ENCODE results near the gene NFKBIB. TPM values are rescaled to one million over a fixed set of nuclear protein-coding genes. Genes with fewer than 3 reads are reported as not detected.
"Not testable (repeated sequence)": the region's sequence is repeated elsewhere in the genome, so short reads cannot be mapped to it uniquely, and the experiment has no call there.

NFKBIB gene
- total RNA-seq, 3 donors from 2014 or later, result 150 to 174 (median 169) TPM

DNA sequence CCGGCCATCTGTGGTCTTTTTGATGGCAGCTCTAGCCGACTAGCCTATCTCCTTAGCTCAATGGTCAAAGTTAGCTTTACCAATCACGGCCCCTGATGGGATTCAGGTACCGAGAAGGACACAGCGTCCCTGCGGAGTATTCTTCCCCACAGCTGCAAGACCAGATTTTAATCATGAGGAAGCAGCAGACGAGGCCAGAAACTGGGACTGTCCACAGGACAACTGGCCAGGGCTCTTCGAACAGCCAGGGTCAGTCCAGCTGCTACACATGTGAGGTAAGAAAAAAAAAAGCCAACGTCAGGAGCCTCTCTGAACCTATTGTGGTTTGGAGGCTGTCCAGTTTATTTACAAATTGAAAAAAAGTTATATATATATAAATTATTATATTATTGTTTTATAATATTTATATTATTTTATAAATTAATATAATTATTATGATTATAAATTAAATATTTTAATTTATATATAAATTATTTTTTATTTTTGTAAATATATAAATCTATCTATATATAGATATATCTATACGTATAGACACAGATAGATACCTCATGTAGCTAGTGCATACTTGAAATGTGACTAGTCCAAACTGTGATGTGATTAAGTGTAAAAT is 32.5 kb upstream of the NFKBIB start:
- no peak overlapping the region for H3K4me3 Mint-ChIP-seq
- ATAC-seq (no peak), DNase-seq (no peak)
- peaks cover 6% of the 10 kb centered on the region for H3K36me3 Mint-ChIP-seq (ENCODE audit: insufficient read depth)
- H3K9me3 Mint-ChIP-seq, result no peaks in the 10 kb centered on the region
- H3K27me3 Mint-ChIP-seq (ENCODE audit: low read depth), result no peaks in the 10 kb centered on the region
- peaks cover 50% of the 10 kb centered on the region for H3K4me1 Mint-ChIP-seq (ENCODE audit: low read depth)

- peaks cover 10% of the 10 kb centered on the region for H3K36me3 Mint-ChIP-seq (ENCODE audit: insufficient read depth)
- no peak for ATAC-seq
Observed at GRCh38 chr19:38868551-38868950, 31.2 kb upstream of the NFKBIB start.

DNA sequence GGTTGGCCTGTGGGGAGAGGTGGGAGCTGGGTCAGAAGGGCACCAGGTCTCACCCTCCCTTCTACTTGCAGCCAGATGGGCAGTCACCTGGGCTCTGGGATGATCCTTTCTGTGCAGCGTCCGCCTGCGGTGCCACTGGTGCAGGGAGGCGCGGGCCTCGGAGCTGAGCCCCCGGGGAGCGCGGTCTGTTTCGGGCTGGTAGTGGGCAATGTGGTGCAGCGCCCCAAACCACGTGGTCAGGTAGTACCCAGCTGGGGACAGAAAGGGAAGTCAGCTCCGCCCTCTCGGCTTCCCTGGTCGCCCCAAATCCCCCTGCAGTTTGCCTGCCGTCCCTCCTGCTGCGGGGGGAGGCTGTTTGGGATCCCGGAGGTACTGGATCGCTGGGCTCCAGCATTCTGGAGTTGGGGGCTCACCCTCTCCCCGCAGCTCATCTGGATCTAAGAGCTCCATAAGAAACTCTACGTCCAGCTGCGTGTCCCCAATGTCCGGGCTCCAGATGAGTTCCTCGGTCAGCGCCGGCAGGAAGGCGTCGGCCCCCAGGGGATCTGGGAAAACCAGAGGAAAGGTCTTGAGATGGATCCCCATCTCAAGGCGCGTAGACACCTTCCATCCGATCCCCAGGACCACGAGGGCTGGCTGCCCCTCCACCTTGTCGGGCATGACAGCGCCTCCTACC is 30.5 kb upstream of the NFKBIB start:
- H3K27me3 Mint-ChIP-seq (ENCODE audit: low read depth), result no peaks in the 10 kb centered on the region
- DNase-seq (peak; percentile 18), ATAC-seq (peak; percentile 15 to 19)
- H3K36me3 Mint-ChIP-seq (ENCODE audit: insufficient read depth), result peaks cover 10% of the 10 kb centered on the region
- peaks cover 47% of the 10 kb centered on the region for H3K4me1 Mint-ChIP-seq (ENCODE audit: low read depth)
- H3K9me3 Mint-ChIP-seq, result no peaks in the 10 kb centered on the region
- peak overlapping the region; percentile 86 for H3K4me3 Mint-ChIP-seq

More at GRCh38 chr19:38868551-38868950, 31.2 kb upstream of the NFKBIB start:
- H3K27me3 Mint-ChIP-seq (ENCODE audit: low read depth), result no peaks in the 10 kb centered on the region
- peaks cover 49% of the 10 kb centered on the region for H3K4me1 Mint-ChIP-seq (ENCODE audit: low read depth)
- H3K9me3 Mint-ChIP-seq, result no peaks in the 10 kb centered on the region
- peak overlapping the region; percentile 86 for H3K4me3 Mint-ChIP-seq
- DNase-seq, result no peak

GRCh38 chr19:38869836-38870607 is 29.7 kb upstream of the NFKBIB start:
- H3K9me3 Mint-ChIP-seq, result no peaks in the 10 kb centered on the region
- DNase-seq (peak; percentile 92), ATAC-seq (peak; percentile 83 to 90)
- H3K27me3 Mint-ChIP-seq (ENCODE audit: low read depth), result no peaks in the 10 kb centered on the region
- H3K36me3 Mint-ChIP-seq (ENCODE audit: insufficient read depth), result peaks cover 10% of the 10 kb centered on the region
- H3K4me3 Mint-ChIP-seq, result peak overlapping the region; percentile 86
- H3K4me1 Mint-ChIP-seq (ENCODE audit: low read depth), result peaks cover 40% of the 10 kb centered on the region

- DNase-seq, result no peak
- Mint-ChIP-seq H3K36me3 (ENCODE audit: insufficient read depth) (peaks cover 10% of the 10 kb centered on the region), H3K9me3 (no peaks in the 10 kb centered on the region), H3K4me1 (ENCODE audit: low read depth) (peaks cover 34% of the 10 kb centered on the region), H3K4me3 (peak overlapping the region; percentile 75), H3K27me3 (ENCODE audit: low read depth) (no peaks in the 10 kb centered on the region)
- ATAC-seq, result no peak
Observed at GRCh38 chr19:38870612-38871011, 29.2 kb upstream of the NFKBIB start.

DNA sequence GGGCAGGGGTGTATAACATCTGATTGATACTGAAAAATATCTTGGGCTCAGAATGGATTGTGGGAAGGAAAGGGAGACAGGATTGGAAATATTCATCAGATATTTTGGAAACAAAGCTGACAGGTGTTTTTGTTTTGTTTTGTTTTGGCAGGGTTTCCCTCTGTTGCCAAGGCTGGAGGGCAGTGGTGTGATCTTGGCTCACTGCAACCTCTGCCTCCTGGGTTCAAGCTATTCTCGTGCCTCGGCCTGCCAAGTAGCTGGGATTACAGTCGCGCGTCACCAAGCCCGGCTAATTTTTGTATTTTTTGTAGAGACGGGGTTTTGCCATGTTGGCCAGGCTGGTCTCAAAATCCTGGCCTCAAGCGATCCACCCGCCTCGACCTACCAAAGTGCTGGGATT is 26.4 kb upstream of the NFKBIB start:
- ATAC-seq; H3K27me3 Mint-ChIP-seq (ENCODE audit: low read depth); H3K4me3 Mint-ChIP-seq; H3K9me3 Mint-ChIP-seq; DNase-seq: not testable (repeated sequence)
- peaks cover 14% of the 10 kb centered on the region for H3K36me3 Mint-ChIP-seq (ENCODE audit: insufficient read depth)
- peaks cover 39% of the 10 kb centered on the region for H3K4me1 Mint-ChIP-seq (ENCODE audit: low read depth)

DNA sequence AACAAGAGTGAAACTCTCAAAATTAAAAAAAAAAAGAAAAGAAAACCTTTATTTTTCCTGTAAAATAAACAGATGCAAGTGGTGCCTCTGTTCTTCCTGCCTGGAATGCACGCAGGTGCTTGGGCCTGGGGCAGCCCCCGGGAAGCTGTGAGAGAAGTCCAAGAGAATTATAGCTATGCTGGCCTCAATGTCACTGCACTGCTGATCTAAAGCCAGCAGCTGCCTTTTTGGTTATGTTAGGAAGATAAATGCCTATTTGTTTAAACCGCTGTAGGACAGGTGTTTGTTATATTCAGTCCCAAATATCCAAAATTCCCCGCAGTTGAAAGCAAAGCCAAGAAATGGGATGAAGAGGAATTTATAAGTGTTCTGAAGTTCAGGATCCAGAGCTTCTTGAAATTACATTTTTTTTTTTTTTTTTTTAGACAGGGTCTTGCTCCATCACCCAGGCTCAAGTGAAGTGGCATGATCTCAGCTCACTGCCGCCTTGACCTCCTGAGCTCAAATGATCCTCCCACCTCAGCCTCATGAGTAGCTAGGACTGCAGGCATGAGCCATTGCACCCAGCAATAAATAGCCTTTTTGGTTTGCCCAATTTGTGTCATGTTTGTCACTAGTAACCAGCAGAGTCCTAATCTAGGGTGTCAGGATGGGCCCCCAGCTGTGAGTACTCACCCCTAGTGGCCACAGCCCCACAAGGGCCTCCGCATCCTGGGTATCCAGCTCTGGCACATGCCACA is 23.9 kb upstream of the NFKBIB start:
- no peaks in the 10 kb centered on the region for H3K27me3 Mint-ChIP-seq (ENCODE audit: low read depth)
- H3K4me1 Mint-ChIP-seq (ENCODE audit: low read depth), result peaks cover 31% of the 10 kb centered on the region
- DNase-seq (no peak), ATAC-seq (no peak)
- H3K4me3 Mint-ChIP-seq, result no peak overlapping the region
- peaks cover 10% of the 10 kb centered on the region for H3K36me3 Mint-ChIP-seq (ENCODE audit: insufficient read depth)
- no peaks in the 10 kb centered on the region for H3K9me3 Mint-ChIP-seq

DNA sequence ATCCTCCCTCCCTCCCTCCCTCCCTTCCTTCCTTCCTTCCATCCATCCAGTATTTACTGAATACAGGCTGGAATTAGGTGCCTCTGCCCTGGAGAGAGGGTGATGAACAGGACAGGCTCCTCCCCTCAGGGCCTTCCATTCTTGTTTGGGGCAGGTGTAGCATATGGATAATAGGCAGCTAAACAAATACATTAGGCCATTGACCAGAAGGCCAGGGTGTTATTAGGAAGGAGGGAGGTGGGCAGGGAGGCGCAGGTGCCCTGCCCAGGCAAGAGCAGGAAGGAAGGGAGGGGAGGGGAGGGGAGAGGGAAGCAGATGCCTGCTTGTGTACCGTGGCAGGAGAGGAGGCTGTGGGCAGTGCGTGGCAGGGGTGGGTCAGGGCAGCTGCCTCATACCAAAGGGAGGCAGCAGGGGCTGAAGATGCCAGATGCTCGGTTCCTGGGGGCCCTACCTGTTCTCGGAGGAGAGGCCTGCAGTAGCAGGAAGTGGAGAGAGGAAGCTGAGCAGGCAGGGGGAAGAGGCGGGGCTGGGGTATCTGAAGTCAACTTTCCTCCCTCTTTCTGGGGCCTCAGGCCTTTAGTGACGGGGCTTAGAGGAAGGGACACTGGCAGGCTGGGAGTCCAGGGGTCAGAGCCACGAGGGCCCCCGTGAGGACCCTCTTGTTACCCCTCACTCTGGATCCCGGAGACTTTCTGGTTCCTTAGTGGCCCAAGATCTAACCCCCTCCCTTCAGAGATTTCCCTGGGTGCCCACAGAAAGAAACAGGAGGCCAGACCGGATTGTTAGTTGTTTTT is 21.8 kb upstream of the NFKBIB start, which contains the start of gene RINL:
RINL (minus strand) TSS at position 495 of the 794 bp plus-strand sequence. CDS start 1,533 bp downstream, outside the sequence.
- Mint-ChIP-seq H3K4me3 (peak within 1 kb of the TSS; percentile 94), H3K27me3 (ENCODE audit: low read depth) (no peaks in the 10 kb centered on the region), H3K9me3 (no peaks in the 10 kb centered on the region), H3K36me3 (ENCODE audit: insufficient read depth) (peaks cover 11% of the 10 kb centered on the region), H3K4me1 (ENCODE audit: low read depth) (peaks cover 31% of the 10 kb centered on the region)
- DNase-seq, result peak; percentile 57
- ATAC-seq, result peak; percentile 96

DNA sequence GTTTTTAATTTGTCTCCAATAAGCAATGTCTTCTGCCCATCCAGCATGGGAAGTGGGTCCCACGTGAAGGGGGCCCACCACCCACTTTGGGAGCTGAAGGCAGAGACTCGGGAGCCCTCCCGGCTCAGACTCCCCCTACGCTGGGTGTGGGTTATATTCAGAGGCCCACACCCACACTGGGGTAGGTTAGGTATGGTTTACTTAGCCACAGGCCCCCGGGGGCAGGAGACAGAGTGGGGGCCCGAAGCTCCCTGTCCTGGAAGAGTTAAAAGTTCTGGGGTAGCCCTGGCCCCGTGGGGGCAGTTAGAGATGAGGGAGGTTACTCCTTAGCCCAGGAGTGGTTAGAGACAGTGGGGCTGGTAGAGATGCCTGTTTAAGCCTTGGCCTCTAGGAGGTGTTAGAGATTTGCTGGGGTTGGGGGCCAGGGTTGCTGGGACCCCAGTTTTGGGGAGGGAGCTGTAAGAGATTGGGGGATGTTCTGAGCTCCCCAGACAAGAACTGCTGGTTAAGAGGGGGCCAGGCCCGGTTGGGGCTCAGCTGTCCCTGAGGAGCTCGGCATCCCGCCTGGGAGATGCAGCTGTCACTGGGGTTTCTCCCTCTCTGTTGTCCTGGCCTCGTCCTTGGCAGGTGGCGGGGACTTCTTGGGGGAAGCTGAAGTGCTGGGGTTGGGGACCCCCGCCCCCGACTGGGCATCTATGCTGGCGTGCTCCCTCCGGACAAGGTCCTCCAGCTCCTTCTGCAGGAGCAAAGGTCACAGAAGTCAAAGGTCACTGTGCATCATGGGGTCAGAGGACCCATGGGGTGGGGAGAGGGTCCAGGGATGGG is 21.0 kb upstream of the NFKBIB start:
- Mint-ChIP-seq H3K9me3 (no peaks in the 10 kb centered on the region), H3K4me1 (ENCODE audit: low read depth) (peaks cover 28% of the 10 kb centered on the region), H3K4me3 (peak overlapping the region; percentile 94), H3K27me3 (ENCODE audit: low read depth) (no peaks in the 10 kb centered on the region), H3K36me3 (ENCODE audit: insufficient read depth) (peaks cover 13% of the 10 kb centered on the region)
- DNase-seq, result no peak
- ATAC-seq, result peak; percentile 12 to 34

- H3K27me3 Mint-ChIP-seq (ENCODE audit: low read depth), result no peaks in the 10 kb centered on the region
- no peak overlapping the region for H3K4me3 Mint-ChIP-seq
- ATAC-seq (no peak), DNase-seq (no peak)
- no peaks in the 10 kb centered on the region for H3K9me3 Mint-ChIP-seq
- H3K36me3 Mint-ChIP-seq (ENCODE audit: insufficient read depth), result peaks cover 13% of the 10 kb centered on the region
- peaks cover 28% of the 10 kb centered on the region for H3K4me1 Mint-ChIP-seq (ENCODE audit: low read depth)
Observed at GRCh38 chr19:38879400-38879751, 20.4 kb upstream of the NFKBIB start.

DNA sequence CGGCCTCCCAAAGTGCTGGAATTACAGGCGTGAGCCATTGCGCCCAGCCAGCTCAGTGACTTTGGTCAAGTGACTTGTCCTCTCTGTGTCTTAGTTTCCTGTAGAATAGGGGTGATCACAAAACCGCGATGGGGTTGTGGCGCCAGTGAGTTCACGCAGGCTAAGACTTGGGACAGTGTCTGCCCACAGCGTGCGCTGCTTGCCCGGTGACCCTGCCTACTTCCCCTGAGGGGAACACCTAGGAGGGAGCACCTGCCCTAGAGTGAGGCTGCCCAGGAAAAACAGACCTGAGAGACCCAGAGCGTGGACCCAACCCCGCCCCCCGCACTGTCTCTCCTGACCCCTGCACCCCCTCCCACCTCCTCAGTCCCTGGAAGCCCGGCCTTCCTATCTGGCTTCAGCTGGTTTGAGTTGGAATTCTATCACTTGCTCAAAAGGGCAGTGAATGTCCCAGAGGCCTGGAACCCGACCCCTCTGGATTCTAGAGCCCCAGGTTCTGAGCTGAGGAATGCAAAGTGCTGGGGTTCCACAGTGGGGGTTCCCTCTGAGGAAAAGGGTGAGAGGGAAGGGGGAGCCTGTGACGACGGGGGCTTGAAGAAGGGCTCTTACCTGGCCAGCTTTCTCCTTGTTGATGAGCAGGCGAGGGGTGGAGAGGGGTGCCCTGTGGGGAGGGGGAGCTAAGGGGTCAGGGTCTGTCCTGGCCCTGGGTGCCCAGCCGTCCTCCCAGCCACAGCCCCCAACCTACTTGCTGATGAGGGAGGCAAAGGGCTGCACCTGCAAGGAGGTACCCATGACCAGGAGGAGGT is 19.5 kb upstream of the NFKBIB start:
- no peaks in the 10 kb centered on the region for H3K9me3 Mint-ChIP-seq
- no peak for ATAC-seq
- no peaks in the 10 kb centered on the region for H3K27me3 Mint-ChIP-seq (ENCODE audit: low read depth)
- peaks cover 28% of the 10 kb centered on the region for H3K4me1 Mint-ChIP-seq (ENCODE audit: low read depth)
- peak overlapping the region; percentile 13 for H3K4me3 Mint-ChIP-seq
- DNase-seq, result no peak
- H3K36me3 Mint-ChIP-seq (ENCODE audit: insufficient read depth), result peaks cover 13% of the 10 kb centered on the region

DNA sequence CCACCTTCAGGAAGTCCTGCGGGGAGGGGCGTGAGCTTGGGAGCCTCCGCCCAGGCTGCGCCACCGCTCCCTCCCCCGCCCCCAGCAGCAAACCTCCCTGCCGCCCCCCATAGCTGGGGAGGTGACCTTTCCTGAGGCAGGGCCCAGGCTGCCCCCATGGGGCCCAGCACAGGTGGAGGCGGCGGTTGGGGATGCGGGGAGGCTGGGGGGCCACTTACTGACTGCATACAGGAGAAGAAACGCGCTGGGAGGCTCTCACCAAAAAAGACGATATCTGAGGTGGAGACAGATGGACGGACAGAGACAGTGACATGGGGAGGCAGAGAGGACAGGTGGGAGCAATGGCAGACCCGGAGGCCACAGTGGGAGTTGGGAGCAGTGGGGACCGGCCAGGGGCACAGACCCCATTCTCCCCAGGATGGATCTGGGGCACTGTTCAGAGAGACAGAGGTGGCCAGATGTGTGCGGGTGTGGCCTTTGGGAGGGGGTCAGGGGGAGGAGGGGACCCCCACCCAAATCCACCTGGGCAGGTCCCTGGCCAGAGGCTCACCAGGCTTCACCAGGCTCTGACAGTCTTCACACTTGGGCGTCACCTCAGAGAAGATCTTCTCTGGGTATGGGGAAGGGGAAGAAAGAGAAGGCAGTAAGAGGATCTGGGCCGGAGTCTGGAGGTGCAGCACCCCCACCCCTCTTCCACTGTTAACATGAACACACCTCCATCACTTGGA is 18.7 kb upstream of the NFKBIB start:
- peaks cover 12% of the 10 kb centered on the region for H3K36me3 Mint-ChIP-seq (ENCODE audit: insufficient read depth)
- no peaks in the 10 kb centered on the region for H3K27me3 Mint-ChIP-seq (ENCODE audit: low read depth)
- H3K4me3 Mint-ChIP-seq, result no peak overlapping the region
- peaks cover 28% of the 10 kb centered on the region for H3K4me1 Mint-ChIP-seq (ENCODE audit: low read depth)
- H3K9me3 Mint-ChIP-seq, result no peaks in the 10 kb centered on the region
- DNase-seq, result no peak
- ATAC-seq, result no peak

All from activated T-cell treated with anti-CD3 and anti-CD28 coated beads, Interleukin-2, amount 50 U/mL, for 4 hours (primary cell).